ENCODE data around the gene SLC15A1. TPM values are rescaled to one million over a fixed set of nuclear protein-coding genes. Genes with fewer than 3 reads are reported as not detected.

Gene SLC15A1
- total RNA-seq, 1 experiment from 2014 or later = 1.9 TPM

GRCh38 chr13:98796798-98797197, 44.3 kb upstream of the SLC15A1 start:
- H3K4me3 Mint-ChIP-seq = no peak overlapping the region
- Histone ChIP-seq H2AFZ (ENCODE audit: low read length) (no peak overlapping the region), H2BK20ac (ENCODE audit: low read depth, low read length, poor library complexity, severe bottlenecking) (no peak overlapping the region), H4K20me1 (ENCODE audit: control insufficient read depth, insufficient read depth, insufficient read length) (peaks cover 3% of the 10 kb centered on the region), H3K14ac (ENCODE audit: insufficient read depth, low read length) (no peak overlapping the region), H3K4me2 (ENCODE audit: insufficient read depth, insufficient read length, low read length) (no peak overlapping the region), H3K27ac (ENCODE audit: insufficient read length, low read depth, low read length) (no peak overlapping the region), H3K9ac (ENCODE audit: extremely low read depth, insufficient read length, low read length) (no peak overlapping the region), H4K5ac (ENCODE audit: insufficient read length, low read depth, low read length) (no peak overlapping the region), H2BK15ac (ENCODE audit: low read depth, low read length) (no peak overlapping the region), H3K23ac (ENCODE audit: insufficient read length, low read depth, low read length) (no peak overlapping the region), H3K18ac (ENCODE audit: insufficient read length, low read depth, low read length) (no peak overlapping the region), H3K4me1 (ENCODE audit: insufficient read depth, low read length) (no peaks in the 10 kb centered on the region), H3K4ac (ENCODE audit: low read depth, low read length) (no peak overlapping the region), H3K27me3 (ENCODE audit: insufficient read depth, low read length) (no peaks in the 10 kb centered on the region), H3K23me2 (ENCODE audit: insufficient read length, low read depth, low read length, poor library complexity, severe bottlenecking) (no peaks in the 10 kb centered on the region), H3K56ac (ENCODE audit: insufficient read length, low read depth, low read length) (no peak overlapping the region), H3K9me3 (ENCODE audit: control insufficient read depth, low read depth, low read length) (no peaks in the 10 kb centered on the region), H3K79me2 (ENCODE audit: insufficient read depth, low read length) (no peaks in the 10 kb centered on the region), H2BK12ac (ENCODE audit: insufficient read length, low read depth, low read length) (no peak overlapping the region), H2BK120ac (ENCODE audit: low read depth, low read length, poor library complexity, severe bottlenecking) (no peak overlapping the region), H4K91ac (ENCODE audit: insufficient read length, low read depth, low read length) (no peak overlapping the region), H2AK5ac (ENCODE audit: insufficient read length, low read length) (no peak overlapping the region), H3K79me1 (ENCODE audit: insufficient read depth, low read depth, low read length, poor library complexity, severe bottlenecking) (no peaks in the 10 kb centered on the region), H4K8ac (replicated peaks; ENCODE audit: insufficient read length, low read depth, low read length) (no peak overlapping the region), H3T11ph (ENCODE audit: low read length) (no peak overlapping the region), H2BK5ac (ENCODE audit: insufficient read length, low read length) (no peak overlapping the region)
- no peak for DNase-seq
- H3K27me3 Mint-ChIP-seq (ENCODE audit: low read depth) = no peaks in the 10 kb centered on the region
- no CpG with 5 or more reads among the region's 10 CpGs for WGBS (ENCODE audit: extremely low coverage, insufficient read length, low lambda C conversion rate)
- H3K9me3 Mint-ChIP-seq = no peaks in the 10 kb centered on the region
- no peak overlapping the region for H3K27ac Mint-ChIP-seq
- H3K36me3 Mint-ChIP-seq (ENCODE audit: insufficient read depth in 1 of 3, low read depth in 3 of 3) = peaks cover 0 to 5% (median 5%) of the 10 kb centered on the region in 3 experiments; a peak in 4 of 7 replicates
- TF ChIP-seq CTCF (conservative IDR thresholded peaks at IDR 0.05) = no peak
- no peaks in the 10 kb centered on the region for H3K4me1 Mint-ChIP-seq

Measured in H9 (cell line).